GM18951 (cell line): ENCODE results near the gene CHRNA3.
"Not testable (repeated sequence)": the region's sequence is repeated elsewhere in the genome, so short reads cannot be mapped to it uniquely, and the experiment has no call there.

Experiments used
- POLR2A ChIP-seq: IDR thresholded peaks from 4 replicates; pipeline ENCODE4 v1.6.1; 2011; ENCODE audit warnings: mild to moderate bottlenecking; ENCODE audit not compliant: insufficient read length, insufficient read depth; ENCODE audit errors: extremely low read depth
- in situ Hi-C: fragments of 300-500 bp; cut with MboI; formaldehyde crosslinking; loops from one replicate; pipeline ENCODE4 v1.12.0; 2022; ENCODE audit warnings: low sequenced_read_pairs, mixed read lengths, inconsistent platforms; ENCODE audit not compliant: unreplicated experiment

Gene CHRNA3

GRCh38 chr15:78619022-78619950 is 1.5 kb downstream of the CHRNA3 start:
- no peak for TF ChIP-seq POLR2A
- in situ Hi-C loops, result no loop called here

- in situ Hi-C loops, result no loop called here
- no peak for TF ChIP-seq POLR2A
These were observed 2.3 kb downstream of the CHRNA3 start for GRCh38 chr15:78618490-78618934.

- no peak for TF ChIP-seq POLR2A
- in situ Hi-C loops, result no loop called here
These were observed 2.7 kb downstream of the CHRNA3 start for GRCh38 chr15:78618064-78618463.

GRCh38 chr15:78617516-78617915 is 3.3 kb downstream of the CHRNA3 start:
- no peak for TF ChIP-seq POLR2A
- in situ Hi-C loops, result no loop called here

GRCh38 chr15:78617076-78617475 is 3.7 kb downstream of the CHRNA3 start:
- no peak for TF ChIP-seq POLR2A
- in situ Hi-C loops, result no loop called here

- no peak for TF ChIP-seq POLR2A
- in situ Hi-C loops, result no loop called here
These were observed 4.3 kb downstream of the CHRNA3 start for GRCh38 chr15:78616506-78616905.

- no peak for TF ChIP-seq POLR2A
- in situ Hi-C loops, result no loop called here
These were observed 5.6 kb downstream of the CHRNA3 start for GRCh38 chr15:78615151-78615589.

GRCh38 chr15:78614021-78614420 is 6.8 kb downstream of the CHRNA3 start:
- in situ Hi-C loops, result no loop called here
- no peak for TF ChIP-seq POLR2A

- in situ Hi-C loops, result not testable (repeated sequence)
These were observed 11.2 kb downstream of the CHRNA3 start for GRCh38 chr15:78609551-78609950.

GRCh38 chr15:78605680-78606079 is 15.1 kb downstream of the CHRNA3 start:
- in situ Hi-C loops, result no loop called here
- TF ChIP-seq POLR2A, result no peak

- in situ Hi-C loops, result no loop called here
These were observed 15.6 kb downstream of the CHRNA3 start for GRCh38 chr15:78605201-78605600.

GRCh38 chr15:78604420-78604819 is 16.4 kb downstream of the CHRNA3 start:
- TF ChIP-seq POLR2A, result no peak
- in situ Hi-C loops, result no loop called here

More at GRCh38 chr15:78605201-78605600, 15.6 kb downstream of the CHRNA3 start:
- TF ChIP-seq POLR2A, result no peak

- no peak for TF ChIP-seq POLR2A
- in situ Hi-C loops, result no loop called here
These were observed 17.3 kb downstream of the CHRNA3 start for GRCh38 chr15:78603467-78603866.

- in situ Hi-C loops, result no loop called here
- TF ChIP-seq POLR2A, result no peak
These were observed 21.6 kb downstream of the CHRNA3 start for GRCh38 chr15:78599189-78599588.

GRCh38 chr15:78598348-78598747 is 22.4 kb downstream of the CHRNA3 start:
- in situ Hi-C loops, result no loop called here
- no peak for TF ChIP-seq POLR2A

- in situ Hi-C loops, result no loop called here
These were observed 23.2 kb downstream of the CHRNA3 start for GRCh38 chr15:78597583-78597982.

More at GRCh38 chr15:78597583-78597982, 23.2 kb downstream of the CHRNA3 start:
- no peak for TF ChIP-seq POLR2A
